ENCODE results near the gene CARS2.

- no peak for TF ChIP-seq CTCF (IDR thresholded peaks at IDR 0.05)
- no peak for TF ChIP-seq POLR2A (IDR thresholded peaks at IDR 0.05)
Measured at GRCh38 chr13:110676595-110677587, 29.0 kb downstream of the CARS2 start.

All from testis (tissue), 2 donors.